GM23338 (cell line): ENCODE measurements around the gene GDF10. TPM values are rescaled to one million over a fixed set of nuclear protein-coding genes. Genes with fewer than 3 reads are reported as not detected.

ENCODE experiments used
- polyA plus RNA-seq: library from polyadenylated mRNA; unstranded; fragments of >200 nt; fragmentation: Nextera tagmentation; extraction: Ambion mirVana; gene quantifications from 2 replicates; pipeline ENCODE4 v1.2.1, GENCODE V29; 2016
- total RNA-seq: library from RNA; depleted of rRNA; stranded (reverse); fragments of >200 nt; shearing (Covaris generic); gene quantifications from 2 replicates; pipeline ENCODE4 v1.2.3, GENCODE V29; 2014; rRNA removed

GDF10 gene
- total and polyA plus RNA-seq, 2 experiments from 2014 or later, result 0.21 TPM; not detected in 1

Other genes with a start within 250 kb of the GDF10 start
- not detected in 2 replicates for gene GDF2, start 22.3 kb downstream of the GDF10 start, total RNA-seq
- not detected in 2 replicates for gene GDF2, start 22.3 kb downstream of the GDF10 start, polyA plus RNA-seq
- not detected in 2 replicates for gene RBP3, start 48.2 kb downstream of the GDF10 start, total RNA-seq
- gene RBP3, start 48.2 kb downstream of the GDF10 start, polyA plus RNA-seq, result not detected in 2 replicates
- 5.2 and 7.8 TPM in 2 replicates for gene ZNF488, start 84.1 kb downstream of the GDF10 start, total RNA-seq
- 1.7 and 2.5 TPM in 2 replicates for gene ZNF488, start 84.1 kb downstream of the GDF10 start, polyA plus RNA-seq
- gene ANXA8, start 183.9 kb downstream of the GDF10 start, total RNA-seq, result not detected in 2 replicates
- gene ANXA8, start 183.9 kb downstream of the GDF10 start, polyA plus RNA-seq, result 0.19 TPM in 1 of 2 replicates, not detected in the other
- not detected in 2 replicates for gene FAM25G, start 191.5 kb downstream of the GDF10 start, total RNA-seq
- not detected in 2 replicates for gene FAM25G, start 191.5 kb downstream of the GDF10 start, polyA plus RNA-seq
- gene AGAP9, start 223.4 kb downstream of the GDF10 start, total RNA-seq, result 6.9 and 7.6 TPM in 2 replicates
- gene AGAP9, start 223.4 kb downstream of the GDF10 start, polyA plus RNA-seq, result 5.8 and 7.2 TPM in 2 replicates